ENCODE measurements around the gene LSM2. TPM values are rescaled to one million over a fixed set of nuclear protein-coding genes. Genes with fewer than 3 reads are reported as not detected.
A peak's percentile ranks its signal among the peaks of the same experiment; 100 is the strongest.
"Not testable (repeated sequence)": the region's sequence is repeated elsewhere in the genome, so short reads cannot be mapped to it uniquely, and the experiment has no call there.

LSM2 gene
- total RNA-seq (2014; rRNA removed; shearing (Covaris generic)): 45.6 and 47.0 TPM in 2 replicates
- 68.2 and 81.9 TPM in 2 replicates for polyA plus RNA-seq (2015; cell fraction: cytosol; rRNA removed)
- polyA plus RNA-seq (2015; cell fraction: nucleus; rRNA removed): 8.4 and 17.9 TPM in 2 replicates

DNA sequence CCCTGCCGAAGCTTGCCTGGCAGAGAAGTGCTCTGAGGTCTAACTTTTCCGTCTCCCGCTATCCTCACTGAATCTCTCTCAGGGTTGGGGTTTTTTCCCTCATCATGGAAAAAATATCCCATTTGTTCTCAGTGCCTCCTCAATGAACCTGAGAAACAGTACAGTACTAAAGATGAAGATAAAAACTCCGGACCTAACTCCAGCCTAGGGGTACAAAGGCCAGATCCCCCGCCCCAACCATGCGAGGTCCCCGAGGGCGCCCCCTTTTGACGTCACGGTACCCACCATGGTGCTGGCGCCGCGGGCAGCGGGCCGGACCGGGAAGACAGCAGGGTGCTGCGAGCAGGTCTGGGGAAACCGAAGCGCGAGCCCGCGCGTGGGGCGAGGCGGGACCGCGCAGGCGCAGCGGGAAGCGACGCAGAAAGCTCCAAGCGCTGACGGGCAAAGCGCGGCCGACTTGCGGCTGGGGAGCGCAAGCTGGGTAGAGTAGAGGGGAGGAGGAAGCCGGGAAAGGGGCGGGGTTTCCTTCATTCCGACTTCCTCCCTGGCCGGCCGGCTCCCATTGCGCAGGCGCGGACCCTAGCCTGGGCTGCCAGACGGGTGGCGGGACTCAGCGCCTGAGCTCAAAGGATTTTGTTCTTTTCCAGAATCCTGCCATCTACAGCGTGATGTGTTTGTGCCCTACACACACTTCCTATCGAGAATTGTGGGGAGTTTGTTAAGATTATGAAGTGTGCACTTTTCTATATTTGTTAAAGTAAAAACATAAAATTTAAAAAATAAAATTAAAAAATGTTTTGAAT, at the start of gene LSM2:
Gene LSM2, minus strand, starts transcription at position 497 of the 803 bp plus-strand sequence. Its CDS starts 209 bp downstream, at position 288.
- peak; percentile 97 for DNase-seq (ENCODE audit: low read depth, low spot score)
- in situ Hi-C loops (cut with HindIII; ENCODE audit: low pct_unique_long_range_greater_than_20kb, low sequenced_read_pairs): no loop called here

DNA sequence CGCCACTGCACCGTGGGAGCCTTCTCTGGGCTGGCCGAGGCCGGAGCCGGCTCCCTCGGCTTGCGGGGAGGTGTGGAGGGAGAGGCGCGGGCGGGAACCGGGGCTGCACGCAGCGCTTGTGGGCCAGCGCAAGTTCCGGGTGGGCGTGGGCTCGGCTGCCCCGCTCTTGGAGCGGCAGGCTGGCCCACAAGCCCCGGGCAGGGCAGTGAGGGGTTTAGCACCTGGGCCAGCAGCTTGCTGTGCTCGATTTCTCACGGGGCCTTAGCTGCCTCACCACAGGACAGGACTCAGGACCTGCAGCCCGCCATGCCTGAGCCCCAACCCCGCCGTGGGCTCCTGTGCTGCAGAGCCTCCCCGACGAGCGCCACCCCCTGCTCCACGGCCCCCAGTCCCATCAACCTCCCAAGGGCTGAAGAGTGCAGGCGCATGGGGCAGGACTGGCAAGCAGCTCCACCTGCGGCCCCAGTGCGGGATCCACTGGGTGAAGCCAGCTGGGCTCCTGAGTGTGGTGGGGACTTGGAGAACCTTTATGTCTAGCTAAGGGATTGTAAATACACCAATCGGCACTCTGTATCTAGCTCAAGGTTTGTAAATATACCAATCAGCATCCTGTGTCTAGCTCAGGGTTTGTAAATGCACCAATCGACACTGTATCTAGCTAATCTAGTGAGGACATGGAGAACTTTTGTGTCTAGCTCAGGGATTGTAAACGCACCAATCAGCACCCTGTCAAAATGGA, 45.4 kb upstream of the LSM2 start:
- in situ Hi-C loops (cut with HindIII; ENCODE audit: low pct_unique_long_range_greater_than_20kb, low sequenced_read_pairs); DNase-seq (ENCODE audit: low read depth, low spot score): not testable (repeated sequence)

DNA sequence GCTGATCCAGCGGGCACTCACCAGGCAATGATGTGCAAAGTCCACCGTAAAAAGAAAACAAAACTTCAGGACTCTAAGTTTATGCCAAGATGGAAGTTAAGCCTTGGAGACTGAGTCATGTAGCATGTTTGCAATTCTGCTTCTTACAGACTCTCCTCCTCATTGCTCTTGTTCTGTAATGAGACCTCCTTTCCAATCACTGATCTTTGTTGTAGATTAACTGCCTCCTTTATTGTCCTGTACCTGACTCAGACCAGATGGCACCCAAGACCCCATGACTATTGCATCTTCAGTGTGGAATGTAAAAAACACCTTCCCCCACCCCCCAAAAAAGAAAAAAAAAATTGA, 44.7 kb upstream of the LSM2 start:
- no peak for DNase-seq (ENCODE audit: low read depth, low spot score)
- in situ Hi-C loops (cut with HindIII; ENCODE audit: low pct_unique_long_range_greater_than_20kb, low sequenced_read_pairs): no loop called here

DNA sequence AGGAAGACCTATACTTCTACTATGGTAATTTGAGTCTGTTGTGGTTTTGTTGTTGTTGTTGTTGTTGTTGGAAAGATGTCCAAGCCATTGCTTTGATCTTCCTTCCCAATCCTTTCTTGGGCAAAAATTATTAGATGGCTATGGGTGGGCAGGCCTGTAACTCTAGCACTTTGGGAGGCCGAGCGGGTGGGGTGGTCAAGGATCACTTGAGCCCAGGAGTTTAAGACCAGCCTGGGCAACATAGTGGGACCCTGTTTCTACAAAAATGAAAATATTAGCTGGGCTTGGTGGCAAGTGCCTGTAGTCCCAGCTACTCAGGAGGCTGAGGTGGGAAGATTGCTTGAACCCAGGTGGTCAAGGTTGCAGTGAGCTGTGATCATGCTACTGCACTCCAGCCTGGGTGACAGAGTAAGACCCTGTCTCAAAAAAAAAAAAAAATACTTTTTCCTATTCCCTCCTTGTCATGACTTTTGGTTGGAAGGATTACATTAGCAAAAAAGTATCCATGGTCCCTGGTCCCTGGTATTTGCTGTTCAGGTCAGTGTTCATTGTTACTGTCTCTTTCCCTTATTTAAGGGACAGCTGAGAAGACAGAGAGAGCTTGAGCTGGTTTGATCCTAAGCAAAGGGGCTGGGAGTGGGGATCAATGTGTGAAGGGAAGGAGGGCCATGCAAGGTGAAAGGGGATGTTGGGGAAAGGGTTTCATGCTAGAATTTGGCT, 44.2 kb upstream of the LSM2 start:
- no peak for DNase-seq (ENCODE audit: low read depth, low spot score)
- in situ Hi-C loops (cut with HindIII; ENCODE audit: low pct_unique_long_range_greater_than_20kb, low sequenced_read_pairs): no loop called here

DNA sequence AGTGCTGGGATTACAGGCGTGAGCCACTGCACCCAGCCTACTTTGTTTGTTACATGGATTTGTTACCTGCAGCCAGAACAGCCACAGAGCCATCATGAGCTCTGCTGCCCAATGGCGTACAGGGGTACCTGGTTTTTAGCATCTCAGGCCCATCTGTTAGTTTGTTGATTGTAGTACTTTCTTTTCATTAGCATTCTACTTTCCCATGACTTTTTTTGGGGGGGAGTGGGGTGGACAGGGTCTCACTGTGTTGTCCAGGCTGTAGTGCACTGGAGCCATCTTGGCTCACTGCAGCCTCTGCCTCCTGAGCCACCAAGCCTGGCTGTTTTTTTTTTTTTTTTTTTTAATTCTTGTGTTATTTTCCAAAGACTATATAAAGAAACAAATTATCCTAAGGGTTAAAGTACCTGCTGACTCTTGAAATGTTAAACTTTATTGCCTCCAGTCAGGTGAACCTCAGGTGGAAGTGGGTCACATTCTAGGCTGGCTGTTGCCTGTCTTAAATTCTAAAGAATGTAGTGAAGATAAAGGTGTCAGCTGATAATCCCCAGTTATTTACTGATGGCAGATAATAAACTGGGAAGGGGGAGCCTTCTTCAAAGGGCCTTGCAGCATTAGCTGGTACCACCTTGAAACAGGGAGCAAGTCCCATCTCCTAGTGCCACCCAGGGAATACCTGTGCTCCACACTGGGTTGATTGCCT, 40.7 kb upstream of the LSM2 start:
- in situ Hi-C loops (cut with HindIII; ENCODE audit: low pct_unique_long_range_greater_than_20kb, low sequenced_read_pairs): no loop called here
- DNase-seq (ENCODE audit: low read depth, low spot score): no peak

DNA sequence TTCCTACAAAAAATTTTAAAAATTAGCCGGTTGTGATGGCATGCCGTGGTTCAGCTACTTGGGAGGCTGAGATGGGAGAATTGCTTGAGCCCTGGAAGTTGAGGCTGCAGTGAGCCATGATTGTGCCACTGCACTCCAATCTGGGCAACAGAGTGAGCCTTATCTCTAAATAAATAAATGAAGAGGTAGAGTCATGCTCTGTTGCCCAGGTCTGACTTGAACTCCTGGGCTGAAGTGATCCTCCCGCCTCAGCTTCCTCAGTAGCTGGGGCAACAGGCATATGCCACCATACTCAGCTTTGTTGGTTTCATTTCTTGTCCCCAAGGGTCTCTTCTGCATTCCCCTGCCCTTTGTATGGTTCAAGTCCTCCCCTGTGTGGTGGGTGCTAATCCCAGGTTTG, 37.7 kb upstream of the LSM2 start:
- DNase-seq (ENCODE audit: low read depth, low spot score): no peak
- in situ Hi-C loops (cut with HindIII; ENCODE audit: low pct_unique_long_range_greater_than_20kb, low sequenced_read_pairs): no loop called here

DNA sequence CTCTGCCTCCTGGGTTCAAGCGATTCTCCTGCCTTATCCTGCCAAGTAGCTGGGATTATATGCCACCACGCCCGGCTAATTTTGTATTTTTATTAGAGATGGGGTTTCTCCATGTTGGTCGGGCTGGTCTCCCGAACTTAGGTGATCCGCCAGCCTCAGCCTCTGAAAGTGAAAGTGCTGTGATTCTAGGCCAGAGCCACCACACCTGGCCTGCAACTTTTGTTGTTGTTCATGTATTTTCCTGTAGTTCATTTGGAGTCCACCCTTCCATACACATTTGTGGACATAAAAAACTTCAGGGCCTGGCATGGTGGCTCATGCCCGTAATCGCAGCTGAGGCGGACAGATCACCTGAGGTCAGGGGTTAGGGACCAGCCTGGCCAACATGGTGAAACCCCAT, 35.3 kb upstream of the LSM2 start:
- in situ Hi-C loops (cut with HindIII; ENCODE audit: low pct_unique_long_range_greater_than_20kb, low sequenced_read_pairs): no loop called here
- DNase-seq (ENCODE audit: low read depth, low spot score): no peak

DNA sequence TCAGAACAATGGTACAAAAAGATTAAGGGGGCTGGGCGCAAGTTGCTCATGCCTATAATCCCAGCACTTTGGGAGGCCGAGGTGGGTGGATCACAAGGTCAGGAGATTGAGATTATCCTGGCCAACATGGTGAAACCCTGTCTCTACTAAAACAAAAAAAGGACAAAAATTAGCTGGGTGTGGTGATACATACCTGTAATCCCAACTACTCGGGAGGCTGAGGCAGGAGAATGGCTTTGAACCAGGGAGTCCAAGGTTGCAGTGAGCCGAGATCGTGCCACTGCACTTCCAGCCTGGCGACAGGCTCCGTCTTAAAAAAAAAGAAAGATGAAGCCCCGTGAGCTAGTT, 33.0 kb upstream of the LSM2 start:
- DNase-seq (ENCODE audit: low read depth, low spot score): not testable (repeated sequence)

DNA sequence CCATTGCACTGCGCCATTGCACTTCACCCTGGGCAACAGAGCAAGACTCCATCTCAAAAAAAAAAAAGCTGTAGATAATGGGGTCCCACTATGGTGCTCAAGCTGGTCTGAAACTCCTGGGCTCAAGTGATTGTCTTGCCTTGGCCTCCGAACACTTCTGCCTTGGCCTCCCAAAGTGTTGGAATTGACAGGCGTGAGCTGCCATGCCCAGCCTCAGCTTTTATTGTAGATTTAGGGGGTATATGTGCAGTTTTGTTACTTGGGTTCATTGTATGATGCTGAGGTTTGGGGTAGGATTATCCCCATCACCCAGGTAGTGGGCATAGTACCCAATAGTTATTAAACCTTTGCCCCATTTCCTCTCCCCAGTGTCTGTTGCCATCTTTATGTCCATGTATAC, 32.2 kb upstream of the LSM2 start:
- in situ Hi-C loops (cut with HindIII; ENCODE audit: low pct_unique_long_range_greater_than_20kb, low sequenced_read_pairs): no loop called here

More for the DNA sequence above, 33.0 kb upstream of the LSM2 start:
- in situ Hi-C loops (cut with HindIII; ENCODE audit: low pct_unique_long_range_greater_than_20kb, low sequenced_read_pairs): not testable (repeated sequence)

DNA sequence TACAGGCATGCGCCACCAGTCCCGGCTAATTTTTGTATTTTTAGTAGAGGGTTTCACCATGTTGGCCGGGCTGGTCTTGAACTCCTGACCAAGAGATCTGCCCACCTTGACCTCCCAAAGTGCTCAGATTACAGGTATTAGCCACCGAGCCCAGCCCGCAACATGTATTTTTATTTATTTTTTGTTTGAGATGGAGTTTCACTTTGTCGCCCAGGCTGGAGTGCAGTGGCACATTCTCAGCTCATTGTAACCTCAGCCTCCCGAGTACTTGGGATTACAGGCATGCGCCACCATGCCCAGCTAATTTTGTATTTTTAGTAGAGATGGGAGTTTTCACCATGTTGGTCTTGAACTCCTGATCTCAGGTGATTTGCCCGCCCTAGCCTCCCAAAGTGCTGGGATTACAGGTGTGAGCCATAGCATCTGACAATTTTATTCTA, 31.4 kb upstream of the LSM2 start:
- DNase-seq (ENCODE audit: low read depth, low spot score); in situ Hi-C loops (cut with HindIII; ENCODE audit: low pct_unique_long_range_greater_than_20kb, low sequenced_read_pairs): not testable (repeated sequence)

More for the DNA sequence above, 32.2 kb upstream of the LSM2 start:
- DNase-seq (ENCODE audit: low read depth, low spot score): no peak

DNA sequence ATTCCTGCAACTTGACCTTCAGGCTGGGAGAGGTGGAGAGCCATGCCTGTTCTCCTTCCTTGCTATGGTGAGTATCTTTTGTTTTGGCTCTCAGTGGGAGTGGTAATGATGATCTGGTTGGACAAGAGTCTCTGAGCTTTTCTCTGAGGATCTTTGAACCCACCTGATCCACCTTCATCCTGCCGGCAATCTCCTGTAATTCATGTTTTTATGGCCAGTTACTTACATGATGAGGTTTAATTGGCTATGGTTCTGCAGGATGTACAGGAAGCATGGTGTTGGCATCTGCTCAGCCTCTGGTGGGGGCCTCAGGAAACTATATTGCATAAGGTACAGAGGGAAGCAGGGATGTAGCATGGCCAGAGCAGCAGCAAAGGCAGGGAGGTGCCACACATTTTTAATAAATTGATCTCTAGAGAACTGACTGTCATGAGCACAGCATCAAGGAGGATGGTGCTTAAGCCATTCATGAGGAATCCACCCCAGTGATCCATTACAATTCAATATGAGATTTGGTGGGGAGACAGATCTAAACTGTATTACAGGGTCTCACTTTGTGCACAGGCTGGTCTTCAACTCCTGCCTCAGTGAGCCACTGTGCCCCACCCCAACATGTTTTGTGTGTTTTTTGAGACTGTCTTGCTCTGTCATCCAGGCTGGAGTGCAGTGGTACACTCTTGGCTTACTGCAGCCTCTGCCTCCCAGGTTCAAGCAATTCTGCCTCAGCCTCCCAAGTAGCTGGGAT, 30.8 kb upstream of the LSM2 start:
- no peak for DNase-seq (ENCODE audit: low read depth, low spot score)
- in situ Hi-C loops (cut with HindIII; ENCODE audit: low pct_unique_long_range_greater_than_20kb, low sequenced_read_pairs): no loop called here

DNA sequence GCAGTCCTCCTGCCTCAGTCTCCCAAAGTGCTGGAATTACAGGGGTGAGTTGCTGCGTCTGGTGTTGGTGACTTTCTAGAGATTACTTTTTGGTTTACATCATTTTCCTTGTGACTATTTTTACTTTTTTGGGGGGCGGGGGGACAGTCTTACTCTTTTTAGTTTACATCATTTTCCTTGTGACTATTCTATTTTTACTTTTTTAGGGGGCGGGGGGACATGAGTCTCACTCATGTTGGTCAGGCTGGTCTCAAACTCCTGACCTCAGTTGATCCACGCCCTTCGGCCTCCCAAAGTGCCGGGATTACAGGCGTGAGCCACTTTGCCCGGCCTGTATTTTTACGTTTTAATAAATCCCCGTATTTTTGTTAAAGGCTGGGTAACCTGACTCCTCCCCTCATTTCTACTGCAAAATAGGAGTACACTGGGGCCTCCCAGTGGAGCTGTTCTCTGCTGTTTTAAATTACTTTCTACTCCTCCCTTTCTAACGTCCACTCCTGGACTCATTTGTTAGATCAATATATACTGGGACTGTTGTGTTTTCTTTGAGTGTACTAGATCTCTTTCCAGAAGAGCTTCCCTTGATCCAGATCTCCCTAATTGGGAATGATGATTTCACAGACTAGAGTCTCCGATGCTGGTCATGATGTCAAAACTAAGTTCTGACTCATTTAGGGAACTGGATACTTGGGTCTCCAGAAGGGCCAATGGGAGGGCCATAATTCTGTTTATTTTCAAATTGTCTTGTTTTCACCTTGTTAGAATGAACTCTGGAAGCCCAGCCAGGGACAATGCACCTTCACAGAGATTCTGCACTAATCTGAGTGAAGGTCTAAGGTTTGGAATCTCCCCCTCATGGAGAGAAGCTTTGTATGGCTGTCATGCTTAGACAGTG, 30.0 kb upstream of the LSM2 start:
- in situ Hi-C loops (cut with HindIII; ENCODE audit: low pct_unique_long_range_greater_than_20kb, low sequenced_read_pairs): no loop called here
- DNase-seq (ENCODE audit: low read depth, low spot score): no peak

DNA sequence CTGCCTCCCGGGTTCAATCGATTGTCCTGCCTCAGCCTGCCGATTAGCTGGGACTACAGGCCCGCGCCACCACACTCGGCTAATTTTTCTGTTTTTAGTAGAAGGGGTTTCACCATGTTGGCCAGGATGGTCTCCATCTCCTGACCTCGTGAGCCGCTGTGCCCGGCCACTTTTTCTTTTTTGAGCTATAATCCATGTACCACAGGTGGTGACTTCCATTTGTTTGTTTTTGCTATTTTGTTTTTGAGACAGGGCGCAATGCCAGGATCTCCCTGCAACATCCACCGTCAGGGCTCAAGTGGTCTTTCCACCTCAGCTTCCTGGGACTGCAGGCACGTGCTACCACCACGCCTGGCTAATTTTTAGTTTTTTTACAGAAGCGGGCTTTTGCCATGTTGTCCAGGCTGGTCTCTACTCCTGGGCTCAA, 29.3 kb upstream of the LSM2 start:
- in situ Hi-C loops (cut with HindIII; ENCODE audit: low pct_unique_long_range_greater_than_20kb, low sequenced_read_pairs): no loop called here
- no peak for DNase-seq (ENCODE audit: low read depth, low spot score)

DNA sequence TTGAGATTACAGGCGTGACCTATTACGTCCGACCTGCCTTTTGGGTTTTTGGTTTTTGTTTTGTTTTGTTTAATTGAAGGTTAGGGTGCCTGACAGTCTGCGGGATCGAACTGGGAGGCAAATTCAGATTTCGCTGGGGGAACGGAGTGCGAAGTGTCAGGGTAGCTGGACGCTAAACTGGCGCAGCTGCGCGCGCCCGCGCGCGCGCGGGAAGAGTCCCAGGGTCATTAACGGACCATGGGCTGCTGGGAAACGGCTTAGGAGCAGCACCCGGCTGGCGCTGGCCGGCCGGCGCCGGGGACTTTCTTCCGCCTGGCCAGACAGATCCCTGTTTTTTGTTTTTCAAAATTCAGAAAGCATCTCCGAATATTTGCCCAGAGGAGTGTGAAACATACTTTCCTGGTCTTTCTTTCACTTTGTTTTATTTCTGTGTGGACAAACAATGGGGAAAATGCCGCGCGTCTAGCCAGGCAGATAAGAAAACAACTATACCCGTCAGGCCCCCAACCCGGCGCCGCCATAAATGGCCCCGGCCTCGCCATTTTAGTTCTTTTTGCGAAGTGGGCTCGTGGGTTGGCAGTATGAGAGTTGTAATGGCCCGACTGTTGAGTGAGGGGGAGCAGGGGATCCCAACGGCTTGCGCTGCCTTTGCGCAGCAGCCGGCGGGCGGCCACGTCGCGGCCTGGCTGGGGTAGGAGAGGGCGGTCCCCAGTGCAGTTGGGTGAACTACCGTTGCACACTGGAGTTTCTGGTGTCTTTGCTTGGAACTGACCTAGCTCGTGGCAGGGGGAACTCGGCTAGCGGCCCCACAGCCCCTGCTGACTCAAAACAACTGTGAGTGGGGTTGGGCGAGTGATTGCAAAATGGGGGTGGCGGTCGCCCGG, 27.8 kb upstream of the LSM2 start:
- in situ Hi-C loops (cut with HindIII; ENCODE audit: low pct_unique_long_range_greater_than_20kb, low sequenced_read_pairs): no loop called here
- peak; percentile 90 for DNase-seq (ENCODE audit: low read depth, low spot score)
